Tibial artery (tissue), 4 donors: ENCODE results near the gene EFS.
A peak's percentile ranks its signal among the peaks of the same experiment; 100 is the strongest.

Experiments used
- DNase-seq, 2 donors: peaks; one replicate each; pipeline ENCODE4 v3.0.0-alpha.2; 2019
- H3K27ac ChIP-seq, 2 donors: fragments of 200-600 bp; sonication (generic) in 1 of 2; 1 replicate in 1 of 2; 2 replicates in 1 of 2; pipeline ENCODE4 v1.5.1; 2018 to 2019; ENCODE audit warnings: mild to moderate bottlenecking in 1 of 2
- H3K27me3 ChIP-seq, 2 donors: fragments of 200-600 bp; sonication (generic) in 1 of 2; one replicate each; pipeline versions ENCODE4 v1.5.1 to v1.6.0; 2016 to 2019
- H3K36me3 ChIP-seq, 3 donors: fragments of 200-600 bp; sonication (generic) in 2 of 3; one replicate each; pipeline ENCODE4 v1.5.1; 2016 to 2019; ENCODE audit warnings: mild to moderate bottlenecking in 2 of 3
- H3K4me1 ChIP-seq, 4 donors: fragments of 200-600 bp; sonication (generic) in 2 of 4; 1 replicate in 3 of 4; 2 replicates in 1 of 4; pipeline ENCODE4 v1.5.1; 2016 to 2019
- H3K4me3 ChIP-seq, 2 donors: fragments of 200-600 bp; sonication (generic) in 1 of 2; 1 replicate in 1 of 2; 2 replicates in 1 of 2; pipeline ENCODE4 v1.5.1; 2018 to 2019; ENCODE audit warnings: mild to moderate bottlenecking in 2 of 2
- H3K9me3 ChIP-seq, 3 donors: fragments of 200-600 bp; sonication (generic) in 1 of 3; one replicate each; pipeline ENCODE4 v1.5.1; 2016 to 2019
- CTCF ChIP-seq, 2 experiments: fragments of 200-600 bp in 1 of 2; fragments of 450-650 bp in 1 of 2; IDR thresholded peaks; one replicate each; pipeline ENCODE4 v1.5.1; 2017 to 2019; ENCODE audit warnings: antibody characterized with exemption in 2 of 2, mild to moderate bottlenecking in 1 of 2, moderate library complexity in 1 of 2
- intact Hi-C: fragments of 100-400 bp; cut with DNase I; formaldehyde crosslinking; loops from one replicate; pipeline ENCODE4 v1.15.0; 2023; ENCODE audit warnings: low total_unique reads

Gene EFS

DNA sequence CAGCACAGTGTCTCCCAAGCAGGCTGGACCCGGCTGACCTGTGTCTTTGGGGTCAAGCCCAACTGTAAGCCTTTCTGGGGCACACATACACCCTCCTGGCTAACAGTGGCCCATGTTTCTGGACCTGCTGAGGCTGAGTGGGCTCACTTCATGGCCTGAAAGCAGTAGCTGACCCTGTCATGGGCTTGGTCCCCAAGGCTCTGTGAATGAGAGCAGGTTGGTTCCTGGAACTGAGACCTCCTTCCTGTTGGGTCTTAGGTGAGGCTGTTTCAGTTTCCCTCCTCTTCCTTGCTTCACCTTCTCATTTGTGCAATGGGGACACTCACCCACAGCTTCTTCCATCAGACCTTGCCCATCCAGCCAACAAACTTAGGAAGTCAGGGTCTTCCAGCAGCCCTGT lies 6.9 kb upstream of the EFS start:
- Histone ChIP-seq H3K4me1 (peaks cover 0 to 8% (median 2%) of the 10 kb centered on the region in 4 donors), H3K36me3 (no peaks in the 10 kb centered on the region), H3K27me3 (no peaks in the 10 kb centered on the region), H3K9me3 (no peaks in the 10 kb centered on the region), H3K27ac (no peak overlapping the region), H3K4me3 (no peak overlapping the region)
- intact Hi-C loops: no loop called here
- no peak for DNase-seq
- TF ChIP-seq CTCF (IDR thresholded peaks at IDR 0.05): no peak

DNA sequence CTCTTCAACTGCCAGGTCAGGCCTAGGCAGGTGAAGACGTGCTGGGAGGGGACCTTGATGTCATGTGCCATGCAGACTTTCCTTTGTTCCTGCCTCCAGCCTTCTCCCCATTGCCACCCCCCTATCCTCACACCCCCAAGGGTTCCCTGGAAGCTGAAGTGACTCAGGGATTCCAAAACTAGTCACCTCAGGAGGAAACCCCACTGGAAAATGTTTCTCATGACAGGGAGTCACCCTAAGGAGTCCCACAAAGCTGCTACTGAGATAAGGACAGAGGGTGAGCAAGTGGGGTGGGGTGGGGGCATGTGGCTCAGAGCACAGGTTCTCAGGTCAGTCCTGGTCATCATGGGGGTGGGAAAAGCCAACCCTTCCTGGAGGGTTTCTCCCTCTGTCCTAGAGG lies 5.2 kb upstream of the EFS start:
- no peak for DNase-seq
- Histone ChIP-seq H3K36me3 (no peaks in the 10 kb centered on the region), H3K27me3 (no peaks in the 10 kb centered on the region), H3K9me3 (no peaks in the 10 kb centered on the region), H3K27ac (no peak overlapping the region), H3K4me3 (no peak overlapping the region), H3K4me1 (peaks cover 0 to 14% (median 5%) of the 10 kb centered on the region in 4 donors)
- intact Hi-C loops: no loop called here
- TF ChIP-seq CTCF (IDR thresholded peaks at IDR 0.05): no peak

DNA sequence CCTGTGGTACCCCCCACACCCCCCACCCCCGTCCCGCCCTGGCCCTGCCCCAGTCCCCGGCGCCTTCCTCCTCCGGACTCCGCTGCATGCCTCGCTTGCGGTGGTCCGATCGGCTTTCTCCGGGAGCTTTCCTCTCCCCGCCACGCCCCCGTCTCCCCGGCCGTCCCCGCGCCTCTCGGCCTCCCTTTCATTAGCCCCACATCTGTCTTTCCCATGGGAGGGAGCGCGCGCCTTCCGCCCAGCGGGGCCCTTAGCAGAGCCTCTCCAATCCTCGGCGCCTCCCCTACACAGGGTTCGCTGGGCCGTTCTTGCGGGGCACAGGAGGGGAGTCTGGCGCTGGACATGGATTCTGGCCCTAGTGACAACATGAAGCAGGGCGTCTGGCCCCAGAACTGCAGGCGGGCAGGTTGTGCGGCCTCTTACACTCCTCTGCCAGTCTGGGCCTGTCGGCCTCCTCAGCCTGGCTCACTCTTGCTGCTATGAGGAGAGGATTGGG lies 1.5 kb upstream of the EFS start:
- peak overlapping the region; percentile 70 to 71 for H3K4me3 ChIP-seq

DNA sequence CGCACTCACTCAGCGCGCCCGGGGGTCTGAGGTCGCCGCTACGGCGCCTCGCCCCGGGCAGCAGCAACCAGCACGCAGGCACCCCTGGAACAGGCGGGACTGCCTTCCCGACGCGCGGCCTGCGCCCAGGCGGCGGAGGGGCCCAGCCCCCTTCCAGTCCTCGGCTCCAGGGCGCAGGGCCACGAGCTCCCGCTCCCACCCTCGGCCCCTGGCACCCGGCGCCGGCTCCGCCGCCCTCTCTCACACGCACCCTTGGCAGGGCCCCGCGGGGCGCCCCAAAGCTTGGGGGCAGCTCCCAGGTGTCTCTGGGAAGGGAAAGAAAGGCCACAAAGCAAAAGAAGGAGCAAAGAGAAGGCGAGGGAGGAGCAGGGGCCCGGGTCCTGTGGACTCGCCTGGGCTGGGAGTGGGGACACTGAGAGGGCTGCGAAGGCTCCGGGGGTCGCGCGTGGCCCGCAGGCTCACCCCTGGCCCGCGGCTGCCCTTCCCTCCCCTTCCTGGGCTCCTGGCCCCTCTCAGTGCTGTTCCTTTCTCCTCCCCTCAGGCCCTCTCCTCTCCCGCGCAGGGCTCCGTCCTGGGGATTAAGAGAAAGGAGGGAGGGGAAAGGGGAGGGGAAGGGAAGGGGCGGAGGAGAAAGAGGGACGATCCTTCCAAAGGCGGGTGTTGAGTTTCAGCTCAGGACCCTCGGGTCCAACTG lies 907 bp upstream of the EFS start:
- no peak for TF ChIP-seq CTCF (IDR thresholded peaks at IDR 0.05)
- Histone ChIP-seq H3K4me1 (peaks cover 0 to 52% (median 21%) of the 10 kb centered on the region in 4 donors), H3K27me3 (no peaks in the 10 kb centered on the region), H3K36me3 (peaks cover 0 to 1% (median 0%) of the 10 kb centered on the region in 3 donors), H3K9me3 (no peaks in the 10 kb centered on the region), H3K27ac (peak overlapping the region; percentile 98 to 100), H3K4me3 (peak overlapping the region; percentile 70 to 71)
- peak; percentile 76 to 87 for DNase-seq
- intact Hi-C loops: loop anchor here (5.0 kb wide), 1 partner anchor 44 kb away; the partner anchor contains the start of gene PABPN1

More for the DNA sequence above, 1.5 kb upstream of the EFS start:
- Histone ChIP-seq H3K4me1 (peaks cover 0 to 48% (median 21%) of the 10 kb centered on the region in 4 donors), H3K27me3 (no peaks in the 10 kb centered on the region), H3K36me3 (no peaks in the 10 kb centered on the region), H3K27ac (peak overlapping the region; percentile 98 to 100), H3K9me3 (no peaks in the 10 kb centered on the region)
- DNase-seq: peak; percentile 76 to 92
- TF ChIP-seq CTCF (IDR thresholded peaks at IDR 0.05): no peak
- intact Hi-C loops: loop anchor here (5.0 kb wide), 1 partner anchor 44 kb away; the partner anchor contains the start of gene PABPN1

DNA sequence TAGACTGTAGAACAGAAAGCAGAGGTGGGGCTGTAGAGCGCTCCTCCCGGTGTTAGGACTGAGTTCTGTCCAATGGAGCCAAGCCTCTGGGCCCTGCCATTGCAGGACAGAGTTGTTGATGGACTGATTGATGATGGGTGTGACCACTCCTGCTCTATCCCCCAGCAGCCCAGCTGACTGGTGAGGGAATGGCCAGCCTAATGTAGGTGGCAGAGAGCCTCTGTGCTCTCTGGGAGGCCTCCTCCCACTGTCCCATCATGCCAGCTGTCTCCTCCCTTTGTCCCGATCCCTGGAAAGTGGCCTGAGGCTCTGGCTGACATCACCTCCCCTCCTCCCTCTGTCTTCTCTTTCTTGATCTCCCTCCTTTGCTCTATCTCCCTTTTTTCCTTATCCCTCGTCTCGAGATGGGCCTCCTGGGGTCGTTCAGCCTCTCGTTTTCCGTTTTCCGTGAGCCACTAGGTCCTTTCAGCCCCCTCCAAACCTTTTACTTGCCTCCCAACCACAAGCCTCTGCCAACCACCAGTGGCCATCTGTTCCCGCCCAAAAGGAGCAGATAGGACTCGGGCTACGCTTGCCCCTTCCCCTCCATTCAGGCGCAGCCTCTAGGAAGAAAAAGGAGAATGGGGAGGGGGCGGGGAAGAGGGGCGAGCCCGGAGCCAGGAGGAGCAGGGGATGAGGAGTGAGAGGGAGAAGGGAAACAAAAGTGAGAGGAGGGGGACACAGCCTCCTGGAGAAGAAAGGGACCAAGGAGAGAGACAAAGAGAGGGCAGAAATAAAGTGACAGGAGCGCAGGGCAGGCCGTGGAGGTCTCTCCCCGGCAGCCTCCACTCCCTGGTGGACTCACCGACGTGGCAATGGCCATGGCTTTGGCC lies 572 bp downstream of the EFS start:
- intact Hi-C loops: loop anchor here (5.0 kb wide), 1 partner anchor 42 kb away; the partner anchor contains the start of gene PABPN1
- H3K27ac ChIP-seq: peak overlapping the region; percentile 98 to 100
- peak overlapping the region; percentile 70 to 71 for H3K4me3 ChIP-seq
- H3K36me3 ChIP-seq: peaks cover 8 to 16% (median 10%) of the 10 kb centered on the region in 3 donors
- peaks cover 0 to 58% (median 21%) of the 10 kb centered on the region in 4 donors for H3K4me1 ChIP-seq
- H3K27me3 ChIP-seq: no peaks in the 10 kb centered on the region
- peak; percentile 78 to 88 for DNase-seq
- H3K9me3 ChIP-seq: no peaks in the 10 kb centered on the region
- TF ChIP-seq CTCF (IDR thresholded peaks at IDR 0.05): no peak
